C4-2B (cell line): ENCODE data around the gene CAP1.

Experiments
- H3K27ac ChIP-seq: fragments of 450-650 bp; 2 replicates; pipeline ENCODE4 v1.5.1; 2017
- CTCF ChIP-seq: fragments of 450-650 bp; conservative IDR thresholded peaks from 2 replicates; pipeline ENCODE4 v1.5.1; 2017; ENCODE audit warnings: mild to moderate bottlenecking
- ZFX ChIP-seq: fragments of 450-650 bp; IDR thresholded peaks from 2 replicates; pipeline ENCODE4 v1.6.1; 2017

Gene CAP1

GRCh38 chr1:40040511-40041465, at the start of gene CAP1:
TSS of gene CAP1 (plus strand) at chr1:40040729. CDS start at chr1:40059347, 18,618 bp downstream.
- peak within 1 kb of the TSS; percentile 87 for H3K27ac ChIP-seq
- TF ChIP-seq ZFX (peak; percentile 67), CTCF (no peak)

GRCh38 chr1:39992234-39992633, 48.3 kb upstream of the CAP1 start:
- TF ChIP-seq ZFX (no peak), CTCF (no peak)
- no peak overlapping the region for H3K27ac ChIP-seq

- TF ChIP-seq CTCF (no peak), ZFX (no peak)
- no peak overlapping the region for H3K27ac ChIP-seq
Measured at GRCh38 chr1:39992888-39993287, 47.6 kb upstream of the CAP1 start.

- TF ChIP-seq CTCF, result no peak
- TF ChIP-seq ZFX, result no peak
- no peak overlapping the region for H3K27ac ChIP-seq
Measured at GRCh38 chr1:39995973-39996393, 44.5 kb upstream of the CAP1 start.

GRCh38 chr1:39996396-39997004, 44.0 kb upstream of the CAP1 start:
- TF ChIP-seq ZFX, result no peak
- TF ChIP-seq CTCF, result no peak
- no peak overlapping the region for H3K27ac ChIP-seq

GRCh38 chr1:40001456-40001855, 39.1 kb upstream of the CAP1 start:
- TF ChIP-seq ZFX (no peak), CTCF (no peak)
- H3K27ac ChIP-seq, result no peak overlapping the region
